ENCODE measurements around the gene TSC22D2.

GRCh38 chr3:150462108-150462507 lies 54.0 kb downstream of the TSC22D2 start:
- no peak for TF ChIP-seq CTCF (IDR thresholded peaks at IDR 0.05; ENCODE audit: extremely low read depth in 1 of 2, insufficient read depth in 1 of 2, low read depth in 1 of 2, low read length in 2 of 2)
- no peak for TF ChIP-seq GATA2 (IDR thresholded peaks at IDR 0.05; ENCODE audit: insufficient read depth, insufficient read length, low read depth, low read length)
- TF ChIP-seq POLR2AphosphoS5 (IDR thresholded peaks at IDR 0.05; ENCODE audit: insufficient read depth, low read depth, low read length), result no peak
- TF ChIP-seq POLR2A (IDR thresholded peaks at IDR 0.05; ENCODE audit: low read depth, low read length), result no peak
- no peak for TF ChIP-seq MAX (IDR thresholded peaks at IDR 0.05; ENCODE audit: insufficient read depth, insufficient read length)
- TF ChIP-seq EZH2 (IDR thresholded peaks at IDR 0.05; ENCODE audit: borderline replicate concordance, low read depth, low read length, severe bottlenecking), result no peak
- TF ChIP-seq FOS (IDR thresholded peaks at IDR 0.05; ENCODE audit: borderline replicate concordance, insufficient read depth, low read length), result no peak
- TF ChIP-seq MYC (IDR thresholded peaks at IDR 0.05; ENCODE audit: low read depth, low read length), result no peak
- no peak for TF ChIP-seq JUN (IDR thresholded peaks at IDR 0.05; ENCODE audit: borderline replicate concordance, insufficient read depth, insufficient read length, low read depth)

Data from endothelial cell of umbilical vein (primary cell).